HG03095 (cell line): ENCODE measurements around the gene TANC1.

Experiments used
- ATAC-seq: cut with Tn5 transposase; IDR thresholded peaks from one replicate; pipeline ENCODE4 v1.9.1; 2021; ENCODE audit warnings: moderate library complexity; ENCODE audit not compliant: unreplicated experiment

Gene TANC1

GRCh38 chr2:159185401-159186130 is 217.1 kb downstream of the TANC1 start:
- peak; percentile 66 for ATAC-seq

GRCh38 chr2:159186462-159186861 is 218.0 kb downstream of the TANC1 start:
- peak; percentile 48 for ATAC-seq

- ATAC-seq, result no peak
Observed at GRCh38 chr2:159187106-159187505, 218.7 kb downstream of the TANC1 start.

GRCh38 chr2:159188449-159188848 is 220.0 kb downstream of the TANC1 start:
- no peak for ATAC-seq

- ATAC-seq, result no peak
Observed at GRCh38 chr2:159192371-159192918, 224.0 kb downstream of the TANC1 start.

GRCh38 chr2:159193791-159194190 is 225.4 kb downstream of the TANC1 start:
- no peak for ATAC-seq

GRCh38 chr2:159194241-159194640 is 225.8 kb downstream of the TANC1 start:
- no peak for ATAC-seq

- ATAC-seq, result no peak
Observed at GRCh38 chr2:159195697-159196096, 227.3 kb downstream of the TANC1 start.

GRCh38 chr2:159196393-159196925 is 228.0 kb downstream of the TANC1 start:
- no peak for ATAC-seq

GRCh38 chr2:159199236-159199635 is 230.8 kb downstream of the TANC1 start:
- no peak for ATAC-seq

- no peak for ATAC-seq
Observed at GRCh38 chr2:159199761-159200465, 231.5 kb downstream of the TANC1 start.

- ATAC-seq, result no peak
Observed at GRCh38 chr2:159200498-159200897, 232.1 kb downstream of the TANC1 start.

GRCh38 chr2:159201360-159202063 is 233.1 kb downstream of the TANC1 start:
- ATAC-seq, result peak; percentile 98

- no peak for ATAC-seq
Observed at GRCh38 chr2:159202568-159203071, 234.2 kb downstream of the TANC1 start.

GRCh38 chr2:159204381-159205144 is 236.1 kb downstream of the TANC1 start:
- no peak for ATAC-seq

- ATAC-seq, result no peak
Observed at GRCh38 chr2:159206736-159207380, 238.4 kb downstream of the TANC1 start.

GRCh38 chr2:159208438-159208837 is 240.0 kb downstream of the TANC1 start:
- no peak for ATAC-seq

GRCh38 chr2:159209341-159210306 is 241.2 kb downstream of the TANC1 start:
- ATAC-seq, result no peak
